Left ventricle myocardium inferior (tissue), 1 donor: ENCODE results near the gene MYH15. TPM values are rescaled to one million over a fixed set of nuclear protein-coding genes. Genes with fewer than 3 reads are reported as not detected.

Source experiments
- DNase-seq: peaks from one replicate; pipeline ENCODE4 v3.0.0-alpha.2; 2020
- H3K27ac ChIP-seq: fragments of 200-600 bp; replicated peaks from 2 replicates; pipeline ENCODE4 v1.8.0; 2021
- H3K27me3 ChIP-seq: fragments of 200-600 bp; 2 replicates; pipeline ENCODE4 v1.8.0; 2021; ENCODE audit warnings: low read depth
- H3K36me3 ChIP-seq: fragments of 200-600 bp; 2 replicates; pipeline ENCODE4 v1.8.0; 2021
- H3K4me1 ChIP-seq: fragments of 200-600 bp; 2 replicates; pipeline ENCODE4 v1.8.0; 2021
- H3K4me3 ChIP-seq: fragments of 200-600 bp; 2 replicates; pipeline ENCODE4 v1.8.0; 2021; ENCODE audit warnings: mild to moderate bottlenecking, moderate library complexity
- H3K9me3 ChIP-seq: fragments of 200-600 bp; replicated peaks from 2 replicates; pipeline ENCODE4 v1.8.0; 2021
- intact Hi-C: fragments of 100-400 bp; cut with micrococcal nuclease; formaldehyde crosslinking; loops from one replicate; pipeline ENCODE4 v1.11.0; 2022
- total RNA-seq: library from RNA; stranded (reverse); fragmentation: NEBNext Ultra II Directional; extraction: Animal tissue kit (Norgen Biotek cat#: 25700); gene quantifications from one replicate; pipeline ENCODE4 v1.2.1, GENCODE V29; 2021
- TF ChIP-seq, protein P1 (sequence below): fragments of 200-600 bp; IDR thresholded peaks from 2 replicates; pipeline ENCODE4 v1.8.0; 2021; ENCODE audit warnings: antibody characterized with exemption, mild to moderate bottlenecking, borderline replicate concordance
- donor health status: DM: no; HTN: yes; CAD: no; lungs with severe emphysema.

MYH15 gene
- total RNA-seq, 1 donor from 2014 or later = 0.22 TPM

- no peaks in the 10 kb centered on the region for H3K4me1 ChIP-seq
- H3K27me3 ChIP-seq = no peaks in the 10 kb centered on the region
- TF ChIP-seq, protein P1, sequence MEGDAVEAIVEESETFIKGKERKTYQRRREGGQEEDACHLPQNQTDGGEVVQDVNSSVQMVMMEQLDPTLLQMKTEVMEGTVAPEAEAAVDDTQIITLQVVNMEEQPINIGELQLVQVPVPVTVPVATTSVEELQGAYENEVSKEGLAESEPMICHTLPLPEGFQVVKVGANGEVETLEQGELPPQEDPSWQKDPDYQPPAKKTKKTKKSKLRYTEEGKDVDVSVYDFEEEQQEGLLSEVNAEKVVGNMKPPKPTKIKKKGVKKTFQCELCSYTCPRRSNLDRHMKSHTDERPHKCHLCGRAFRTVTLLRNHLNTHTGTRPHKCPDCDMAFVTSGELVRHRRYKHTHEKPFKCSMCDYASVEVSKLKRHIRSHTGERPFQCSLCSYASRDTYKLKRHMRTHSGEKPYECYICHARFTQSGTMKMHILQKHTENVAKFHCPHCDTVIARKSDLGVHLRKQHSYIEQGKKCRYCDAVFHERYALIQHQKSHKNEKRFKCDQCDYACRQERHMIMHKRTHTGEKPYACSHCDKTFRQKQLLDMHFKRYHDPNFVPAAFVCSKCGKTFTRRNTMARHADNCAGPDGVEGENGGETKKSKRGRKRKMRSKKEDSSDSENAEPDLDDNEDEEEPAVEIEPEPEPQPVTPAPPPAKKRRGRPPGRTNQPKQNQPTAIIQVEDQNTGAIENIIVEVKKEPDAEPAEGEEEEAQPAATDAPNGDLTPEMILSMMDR = no peak
- intact Hi-C loops = no loop called here
- no peaks in the 10 kb centered on the region for H3K9me3 ChIP-seq
- DNase-seq = no peak
- H3K27ac ChIP-seq = no peak overlapping the region
- H3K4me3 ChIP-seq = no peak overlapping the region
- no peaks in the 10 kb centered on the region for H3K36me3 ChIP-seq
These were observed 8.9 kb downstream of the MYH15 start for GRCh38 chr3:108501535-108501934.

GRCh38 chr3:108500728-108501127, 9.7 kb downstream of the MYH15 start:
- H3K27me3 ChIP-seq = no peaks in the 10 kb centered on the region
- H3K36me3 ChIP-seq = no peaks in the 10 kb centered on the region
- no peak overlapping the region for H3K4me3 ChIP-seq
- H3K9me3 ChIP-seq = no peaks in the 10 kb centered on the region
- no peak overlapping the region for H3K27ac ChIP-seq
- TF ChIP-seq, protein P1 = no peak
- no peaks in the 10 kb centered on the region for H3K4me1 ChIP-seq
- intact Hi-C loops = no loop called here
- no peak for DNase-seq

DNA sequence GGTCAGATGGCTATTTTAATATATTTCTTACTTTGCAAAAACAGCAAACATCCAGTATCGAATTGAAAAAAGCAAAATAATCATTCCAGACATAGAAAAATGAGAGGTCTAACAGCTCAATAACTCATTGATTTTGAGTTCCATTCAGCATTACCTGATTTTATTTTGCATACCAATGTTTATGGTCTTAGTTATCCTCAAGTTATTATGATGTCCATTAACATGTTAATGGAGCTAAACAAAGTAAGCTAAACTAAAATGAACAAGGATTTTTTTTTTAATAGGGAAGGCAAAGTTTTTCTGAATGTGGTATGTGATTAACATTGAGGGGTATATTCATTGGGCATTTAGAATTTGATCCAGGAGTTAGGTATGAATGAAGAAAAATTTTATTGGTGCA, 13.1 kb downstream of the MYH15 start:
- H3K36me3 ChIP-seq = no peaks in the 10 kb centered on the region
- H3K27ac ChIP-seq = no peak overlapping the region
- H3K4me1 ChIP-seq = no peaks in the 10 kb centered on the region
- intact Hi-C loops = no loop called here
- H3K27me3 ChIP-seq = no peaks in the 10 kb centered on the region
- no peaks in the 10 kb centered on the region for H3K9me3 ChIP-seq
- H3K4me3 ChIP-seq = no peak overlapping the region
- no peak for DNase-seq
- TF ChIP-seq, protein P1 = no peak

DNA sequence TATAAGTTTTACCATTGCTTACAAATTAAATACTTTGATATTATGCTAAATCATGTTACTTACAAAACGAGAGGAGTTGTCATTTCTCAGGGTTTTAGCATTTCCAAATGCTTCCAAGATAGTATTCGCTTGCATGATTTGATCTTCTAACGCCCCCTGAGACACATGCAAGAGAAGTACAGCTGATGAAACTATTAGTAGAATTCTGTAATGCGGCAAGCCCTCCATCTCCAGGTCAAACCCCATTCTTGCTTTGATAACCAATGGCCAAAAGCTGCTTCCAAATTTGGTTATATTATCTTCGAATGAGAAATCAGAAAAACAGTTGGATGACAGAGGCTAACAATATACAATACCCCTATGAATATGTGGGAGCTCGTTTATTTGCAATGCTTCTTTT, 14.7 kb downstream of the MYH15 start:
- H3K27ac ChIP-seq = no peak overlapping the region

GRCh38 chr3:108494906-108495531, 15.4 kb downstream of the MYH15 start:
- Histone ChIP-seq H3K4me3 (no peak overlapping the region), H3K36me3 (no peaks in the 10 kb centered on the region), H3K27ac (no peak overlapping the region), H3K27me3 (no peaks in the 10 kb centered on the region), H3K9me3 (no peaks in the 10 kb centered on the region), H3K4me1 (no peaks in the 10 kb centered on the region)
- intact Hi-C loops = no loop called here
- no peak for DNase-seq
- TF ChIP-seq, protein P1 = no peak

More for the DNA sequence above, 14.7 kb downstream of the MYH15 start:
- TF ChIP-seq, protein P1 = no peak
- Histone ChIP-seq H3K4me1 (no peaks in the 10 kb centered on the region), H3K36me3 (no peaks in the 10 kb centered on the region), H3K4me3 (no peak overlapping the region), H3K27me3 (no peaks in the 10 kb centered on the region), H3K9me3 (no peaks in the 10 kb centered on the region)
- DNase-seq = no peak
- intact Hi-C loops = no loop called here
